Measurements from ENCODE around the gene DOK7. TPM values are rescaled to one million over a fixed set of nuclear protein-coding genes. Genes with fewer than 3 reads are reported as not detected.
A peak's percentile ranks its signal among the peaks of the same experiment; 100 is the strongest.

DOK7 gene
- total RNA-seq, 4 donors from 2014 or later, result 8.1 to 42.0 (median 13.2) TPM

DNA sequence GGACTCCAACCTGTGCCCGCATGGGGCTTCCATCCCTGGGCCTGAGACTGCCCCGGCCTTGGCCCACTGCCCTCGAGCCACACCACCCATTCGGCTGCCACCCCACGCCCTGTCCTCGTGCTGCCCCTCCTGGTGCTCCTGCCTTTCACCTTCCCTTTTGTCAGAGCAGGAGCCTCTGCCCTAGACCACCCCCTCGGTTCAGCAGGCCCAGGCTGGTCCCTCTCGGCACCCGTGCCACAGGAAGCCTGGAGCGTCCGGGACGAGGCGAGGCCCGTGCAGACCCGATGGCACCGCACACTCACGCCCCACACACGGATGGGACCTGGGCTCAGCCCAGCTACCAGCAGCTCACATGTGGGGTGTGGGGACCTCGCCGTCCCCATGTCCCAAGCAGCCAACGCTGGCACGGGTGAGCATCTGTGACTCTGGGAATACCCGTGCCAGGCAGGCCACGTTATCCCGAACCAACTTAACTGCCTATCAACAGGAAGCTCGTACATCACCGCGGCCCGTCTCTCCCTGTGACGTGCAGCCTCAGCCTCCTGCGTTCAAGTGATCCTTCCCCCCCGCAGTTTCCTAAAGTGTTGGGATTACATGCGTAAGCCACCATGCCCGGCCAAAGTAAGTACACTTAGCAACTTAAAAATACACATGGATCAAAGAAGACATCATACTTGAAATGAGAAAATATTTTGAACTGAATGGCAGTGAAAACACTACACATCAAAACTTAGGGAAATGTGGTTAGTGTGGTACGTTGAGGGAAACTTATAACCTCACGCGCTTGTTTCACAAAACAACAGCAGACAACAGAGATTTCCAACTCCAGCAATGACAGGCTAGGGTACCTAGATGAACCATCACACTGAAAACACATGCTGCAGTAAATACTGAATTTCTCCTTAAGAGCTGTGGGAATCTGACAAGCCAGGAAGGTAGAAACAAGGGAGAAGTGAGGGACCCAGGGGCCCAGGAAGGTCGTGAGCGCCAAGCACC is 40.1 kb downstream of the DOK7 start:
- ATAC-seq (no peak), DNase-seq (no peak)
- intact Hi-C loops (cut with DNase I; ENCODE audit: low total_unique reads), result no loop called here
- Histone ChIP-seq H3K9me3 (no peaks in the 10 kb centered on the region), H3K4me1 (no peaks in the 10 kb centered on the region), H3K27me3 (no peaks in the 10 kb centered on the region), H3K27ac (peak overlapping the region in 3 of 4 donors; percentile 17 to 52 (median 50)), H3K36me3 (peaks cover 0 to 7% of the 10 kb centered on the region in 2 donors), H3K4me3 (no peak overlapping the region)
- in situ Hi-C loops (cut with MboI; ENCODE audit: low sequenced_read_pairs in 4 of 4), result no loop called here
- no peak for TF ChIP-seq POLR2A (IDR thresholded peaks at IDR 0.05)
- no peak for TF ChIP-seq CTCF (IDR thresholded peaks at IDR 0.05 in 4 of 5, conservative IDR thresholded peaks at IDR 0.05 in 1 of 5)

- DNase-seq, result no peak
These were observed 42.1 kb downstream of the DOK7 start for GRCh38 chr4:3505231-3505630.

DNA sequence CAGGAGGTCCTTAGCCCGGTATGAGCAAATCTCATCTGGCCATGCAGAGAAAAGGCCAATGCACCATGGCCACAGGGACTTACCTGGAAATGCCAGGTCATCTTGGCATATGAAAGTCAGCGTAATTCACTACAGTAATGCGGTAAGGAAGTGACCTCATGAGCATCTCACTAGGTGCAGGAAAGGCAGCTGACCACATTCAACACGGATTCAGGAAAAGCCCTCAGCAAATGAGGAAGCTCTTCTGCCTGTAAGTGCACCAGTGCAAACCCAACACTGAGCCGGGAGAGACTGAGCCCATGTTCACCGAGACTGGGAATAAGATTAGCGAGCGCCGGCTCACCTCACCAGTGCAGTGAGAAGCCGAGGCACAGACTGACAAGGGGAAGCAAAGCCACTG is 45.4 kb downstream of the DOK7 start:
- Histone ChIP-seq H3K27ac (no peak overlapping the region), H3K4me3 (no peak overlapping the region), H3K4me1 (no peaks in the 10 kb centered on the region), H3K9me3 (no peaks in the 10 kb centered on the region), H3K36me3 (peaks cover 0 to 44% of the 10 kb centered on the region in 2 donors), H3K27me3 (no peaks in the 10 kb centered on the region)
- ATAC-seq (no peak), DNase-seq (no peak)
- TF ChIP-seq POLR2A (IDR thresholded peaks at IDR 0.05), result no peak
- no peak for TF ChIP-seq CTCF (IDR thresholded peaks at IDR 0.05 in 4 of 5, conservative IDR thresholded peaks at IDR 0.05 in 1 of 5)
- intact Hi-C loops (cut with DNase I; ENCODE audit: low total_unique reads) (no loop called here), in situ Hi-C loops (cut with MboI; ENCODE audit: low sequenced_read_pairs in 4 of 4) (no loop called here)

More at GRCh38 chr4:3505231-3505630, 42.1 kb downstream of the DOK7 start:
- Histone ChIP-seq H3K27me3 (no peaks in the 10 kb centered on the region), H3K9me3 (no peaks in the 10 kb centered on the region), H3K4me1 (no peaks in the 10 kb centered on the region), H3K27ac (no peak overlapping the region), H3K36me3 (peaks cover 0 to 18% of the 10 kb centered on the region in 2 donors), H3K4me3 (no peak overlapping the region)
- no peak for ATAC-seq
- TF ChIP-seq CTCF (IDR thresholded peaks at IDR 0.05 in 4 of 5, conservative IDR thresholded peaks at IDR 0.05 in 1 of 5), result no peak
- no peak for TF ChIP-seq POLR2A (IDR thresholded peaks at IDR 0.05)
- intact Hi-C loops (cut with DNase I; ENCODE audit: low total_unique reads), result no loop called here
- in situ Hi-C loops (cut with MboI; ENCODE audit: low sequenced_read_pairs in 4 of 4), result no loop called here

- Histone ChIP-seq H3K4me1 (no peaks in the 10 kb centered on the region), H3K36me3 (peaks cover 0 to 56% of the 10 kb centered on the region in 2 donors), H3K27me3 (no peaks in the 10 kb centered on the region), H3K27ac (no peak overlapping the region), H3K9me3 (no peaks in the 10 kb centered on the region), H3K4me3 (no peak overlapping the region)
- TF ChIP-seq POLR2A (IDR thresholded peaks at IDR 0.05), result no peak
- TF ChIP-seq CTCF (IDR thresholded peaks at IDR 0.05 in 4 of 5, conservative IDR thresholded peaks at IDR 0.05 in 1 of 5), result no peak
- DNase-seq (no peak), ATAC-seq (no peak)
- intact Hi-C loops (cut with DNase I; ENCODE audit: low total_unique reads) (no loop called here), in situ Hi-C loops (cut with MboI; ENCODE audit: low sequenced_read_pairs in 4 of 4) (no loop called here)
These were observed 47.4 kb downstream of the DOK7 start for GRCh38 chr4:3510481-3510880.
